Measurements from ENCODE around the gene WNT5B. TPM values are rescaled to one million over a fixed set of nuclear protein-coding genes. Genes with fewer than 3 reads are reported as not detected.

WNT5B gene
- total RNA-seq, 1 donor from 2014 or later, result 7.3 TPM

GRCh38 chr12:1630133-1630826 is 1.2 kb downstream of the WNT5B start:
- peak; percentile 38 for DNase-seq (ENCODE audit: low spot score)

GRCh38 chr12:1630827-1631591 is 2.0 kb downstream of the WNT5B start:
- no peak for DNase-seq (ENCODE audit: low spot score)

- no peak for DNase-seq (ENCODE audit: low spot score)
These were observed 3.7 kb downstream of the WNT5B start for GRCh38 chr12:1632702-1633101.

GRCh38 chr12:1633459-1633858 is 4.4 kb downstream of the WNT5B start:
- DNase-seq (ENCODE audit: low spot score), result no peak

- DNase-seq (ENCODE audit: low spot score), result no peak
These were observed 5.1 kb downstream of the WNT5B start for GRCh38 chr12:1634149-1634548.

- peak; percentile 73 for DNase-seq (ENCODE audit: low spot score)
These were observed 5.7 kb downstream of the WNT5B start for GRCh38 chr12:1634590-1635191.

GRCh38 chr12:1635301-1636095 is 6.5 kb downstream of the WNT5B start:
- DNase-seq (ENCODE audit: low spot score), result no peak

GRCh38 chr12:1638203-1638602 is 9.2 kb downstream of the WNT5B start:
- no peak for DNase-seq (ENCODE audit: low spot score)

- DNase-seq (ENCODE audit: low spot score), result no peak
These were observed 10.5 kb downstream of the WNT5B start for GRCh38 chr12:1639538-1639937.

- no peak for DNase-seq (ENCODE audit: low spot score)
These were observed 11.6 kb downstream of the WNT5B start for GRCh38 chr12:1640328-1641234.

GRCh38 chr12:1642513-1642912 is 13.5 kb downstream of the WNT5B start:
- DNase-seq (ENCODE audit: low spot score), result no peak

- DNase-seq (ENCODE audit: low spot score), result no peak
These were observed 14.0 kb downstream of the WNT5B start for GRCh38 chr12:1643043-1643442.

- DNase-seq (ENCODE audit: low spot score), result no peak
These were observed 15.0 kb downstream of the WNT5B start for GRCh38 chr12:1643905-1644533.

GRCh38 chr12:1644534-1645438 is 15.8 kb downstream of the WNT5B start:
- DNase-seq (ENCODE audit: low spot score), result peak; percentile 82

GRCh38 chr12:1645819-1646218 is 16.8 kb downstream of the WNT5B start:
- no peak for DNase-seq (ENCODE audit: low spot score)

GRCh38 chr12:1646569-1647284 is 17.7 kb downstream of the WNT5B start:
- DNase-seq (ENCODE audit: low spot score), result no peak

GRCh38 chr12:1647285-1647669 is 18.2 kb downstream of the WNT5B start:
- DNase-seq (ENCODE audit: low spot score), result no peak

GRCh38 chr12:1650260-1650977 is 21.4 kb downstream of the WNT5B start:
- DNase-seq (ENCODE audit: low spot score), result no peak
